NCI-H1417 treated with DMSO at 0.1 percent for 48 hours (cell line): ENCODE results near the gene KRT6B.
"Not testable (repeated sequence)": the region's sequence is repeated elsewhere in the genome, so short reads cannot be mapped to it uniquely, and the experiment has no call there.

ENCODE experiments used
- DNase-seq: peaks from one replicate; lab custom pipeline; 2025; lab: John Stamatoyannopoulos, UW

KRT6B gene

GRCh38 chr12:52411815-52412214 is 40.1 kb downstream of the KRT6B start:
- DNase-seq = no peak

DNA sequence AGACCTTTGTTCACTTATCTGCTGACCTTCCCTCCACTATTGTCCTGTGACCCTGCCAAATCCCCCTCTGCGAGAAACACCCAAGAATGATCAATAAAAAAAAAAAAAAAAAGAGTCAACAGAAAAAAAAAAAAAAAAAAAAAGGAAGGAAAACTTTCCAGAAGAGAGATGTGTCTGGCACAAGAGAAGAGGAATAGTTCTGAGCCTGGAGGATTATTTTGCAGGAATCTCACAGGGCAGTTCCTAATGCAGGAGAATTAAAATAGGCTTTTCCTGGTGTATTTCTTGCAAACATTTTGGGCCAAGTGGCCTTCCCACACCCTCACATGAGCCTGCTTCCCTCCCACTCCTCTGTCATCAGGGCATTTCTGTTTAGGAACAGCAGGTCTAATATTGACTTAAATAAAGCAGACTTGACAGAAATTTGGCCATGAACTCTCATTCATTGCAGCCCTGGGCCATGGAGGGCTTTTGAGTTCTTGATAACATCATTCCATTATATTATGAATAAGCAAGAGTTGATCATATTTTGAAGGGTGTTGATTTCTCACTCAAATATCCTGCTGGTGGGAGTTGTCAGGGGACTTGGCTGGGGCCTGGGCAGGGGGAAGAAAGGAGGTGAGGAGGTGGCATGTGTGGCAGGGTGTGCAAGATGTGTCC is 41.2 kb downstream of the KRT6B start:
- DNase-seq = not testable (repeated sequence)

- no peak for DNase-seq
Observed at GRCh38 chr12:52407918-52408317, 44.0 kb downstream of the KRT6B start.

- DNase-seq = no peak
Observed at GRCh38 chr12:52405922-52406385, 46.0 kb downstream of the KRT6B start, which contains the start of gene KRT82. Gene KRT82, minus strand, starts transcription at chr12:52406335. Its CDS starts 58 bp downstream, at chr12:52406277.

- no peak for DNase-seq
Observed at GRCh38 chr12:52404951-52405350, 47.0 kb downstream of the KRT6B start.

DNA sequence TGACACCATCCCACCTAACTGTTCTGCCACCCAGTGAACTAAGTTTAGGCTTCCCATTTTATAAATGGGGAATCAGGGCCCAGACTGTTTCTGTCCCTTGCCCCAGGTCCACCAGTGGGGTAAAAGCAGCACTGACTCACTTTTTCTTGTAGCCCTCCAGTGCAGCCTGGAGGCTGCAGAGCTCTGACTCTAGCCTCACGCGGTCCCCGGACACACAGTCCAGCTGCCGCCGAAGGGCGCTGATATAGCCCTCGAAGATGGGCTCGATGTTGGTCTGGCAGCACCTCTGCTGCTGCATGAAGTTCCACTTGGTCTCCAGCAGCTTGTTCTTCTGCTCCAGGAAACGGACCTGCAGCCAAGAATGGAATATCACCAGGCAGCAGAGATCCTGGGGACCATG is 48.4 kb downstream of the KRT6B start:
- DNase-seq = no peak

- no peak for DNase-seq
Observed at GRCh38 chr12:52402873-52403540, 48.9 kb downstream of the KRT6B start.

GRCh38 chr12:52402377-52402776 is 49.6 kb downstream of the KRT6B start:
- DNase-seq = no peak

DNA sequence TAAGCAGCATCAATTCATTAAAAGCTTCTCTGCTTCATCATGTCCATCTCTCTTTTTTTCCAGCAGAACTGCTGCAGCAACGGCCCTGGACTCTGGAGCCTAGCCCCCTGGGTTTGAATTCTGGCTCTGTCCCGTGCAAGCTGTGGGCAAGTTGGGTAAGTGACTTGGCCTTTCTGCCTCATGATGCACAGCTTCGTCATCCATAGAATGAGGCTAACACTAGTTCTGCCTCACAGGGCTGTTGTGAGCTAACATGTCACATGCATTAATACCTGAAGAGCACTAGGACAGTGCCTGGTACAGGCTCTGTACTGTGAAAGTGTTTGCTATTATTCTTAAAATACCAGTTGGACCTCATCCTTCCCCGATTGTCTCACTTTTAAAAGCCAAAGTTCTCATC is 50.0 kb downstream of the KRT6B start:
- DNase-seq = no peak

DNA sequence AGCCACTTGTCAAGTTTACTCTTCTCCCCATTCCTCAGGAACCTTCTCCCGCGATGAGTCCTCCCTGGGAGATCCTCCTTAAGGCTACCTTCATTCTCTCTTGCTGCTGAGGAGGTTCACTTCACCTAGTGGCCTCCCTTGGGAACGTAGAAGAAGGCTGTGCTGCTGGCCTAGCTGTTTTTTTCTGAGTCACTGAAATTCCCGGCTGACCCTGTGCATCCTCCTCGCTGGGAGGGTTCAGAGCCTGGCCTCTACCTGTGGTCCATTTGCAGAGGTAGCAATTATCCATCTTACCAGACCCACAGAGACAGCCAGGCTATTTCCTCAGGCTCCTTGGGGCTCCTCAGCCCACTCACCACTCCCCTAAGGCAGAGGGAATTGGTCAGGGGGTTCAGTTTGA is 50.4 kb downstream of the KRT6B start:
- DNase-seq = no peak

- no peak for DNase-seq
Observed at GRCh38 chr12:52400906-52401305, 51.0 kb downstream of the KRT6B start.

DNA sequence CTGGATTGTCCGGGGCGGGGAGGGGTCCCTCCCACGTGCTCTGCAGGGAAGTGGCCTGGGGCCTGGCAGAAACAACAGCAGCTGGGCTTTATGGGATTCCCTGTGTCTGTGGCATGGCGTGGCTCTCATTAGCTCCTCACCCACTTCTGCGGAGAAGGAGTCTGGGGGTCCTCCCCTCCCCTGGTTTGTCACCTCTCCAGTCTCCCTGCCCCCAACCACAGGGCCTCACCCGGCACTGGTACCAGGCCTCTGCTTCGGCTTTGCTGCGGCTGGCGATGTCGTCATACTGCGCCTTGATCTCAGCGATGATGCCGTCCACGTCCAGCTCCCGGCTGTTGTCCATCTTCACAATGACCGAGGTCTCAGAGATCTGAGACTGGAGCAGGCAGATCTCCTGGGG is 52.2 kb downstream of the KRT6B start:
- DNase-seq = no peak

DNA sequence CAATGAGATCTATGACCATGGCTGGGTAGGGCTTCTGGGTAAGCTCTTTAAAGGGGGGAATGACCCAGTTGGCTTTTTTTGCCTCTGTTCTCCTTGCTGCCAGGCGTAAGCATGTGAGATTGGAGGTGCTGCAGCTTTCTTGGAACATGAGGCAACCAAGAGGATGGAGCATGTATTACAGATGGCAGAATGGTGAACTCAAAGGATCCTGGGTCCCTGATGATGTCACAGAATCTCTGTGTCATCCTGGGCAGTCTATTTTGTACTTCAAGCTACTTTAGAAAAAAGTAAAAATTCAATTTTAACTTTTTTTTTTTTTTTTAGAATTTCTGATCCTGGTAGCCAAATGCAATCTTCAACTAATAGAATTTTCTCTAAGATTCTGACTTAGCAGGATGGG is 53.8 kb downstream of the KRT6B start:
- DNase-seq = no peak

GRCh38 chr12:52396656-52397055 is 55.3 kb downstream of the KRT6B start:
- no peak for DNase-seq
